Spleen (tissue), 7 donors: Measurements from ENCODE around the gene LARP4B.

Source experiments
- CTCF ChIP-seq, 11 experiments: fragments of 200-600 bp in 7 of 11; fragments of 450-650 bp in 4 of 11; sonication (generic) in 4 of 11; IDR thresholded peaks in 8 of 11; conservative IDR thresholded peaks in 3 of 11; 1 replicate in 7 of 11; 2 replicates in 4 of 11; pipeline versions ENCODE4 v1.4.0 to v1.8.0; 2016 to 2021; ENCODE audit warnings: antibody characterized with exemption in 11 of 11, inconsistent platforms in 4 of 11, mild to moderate bottlenecking in 1 of 11
- POLR2A ChIP-seq, 3 donors: fragments of 450-650 bp; IDR thresholded peaks; one replicate each; pipeline ENCODE4 v1.5.1; 2017; ENCODE audit warnings: antibody characterized with exemption in 3 of 3, mild to moderate bottlenecking in 1 of 3
- POLR2AphosphoS5 ChIP-seq, 3 donors: sonication (generic); formaldehyde crosslinking; IDR thresholded peaks; one replicate each; pipeline ENCODE4 v1.5.1; 2017; ENCODE audit warnings: antibody characterized with exemption in 3 of 3
- donor health status: DM: no; HTN: no; CAD: no; lungs with moderate emphysema.
- donor health status: DM: no; HTN: no; CAD: no.
- donor health status: DM: no; HTN: no; CAD: no.

- TF ChIP-seq CTCF (IDR thresholded peaks at IDR 0.05 in 8 of 11, conservative IDR thresholded peaks at IDR 0.05 in 3 of 11) (no peak), POLR2A (IDR thresholded peaks at IDR 0.05) (no peak), POLR2AphosphoS5 (IDR thresholded peaks at IDR 0.05) (no peak)
These were observed 7.5 kb downstream of the LARP4B start for GRCh38 chr10:923844-924523.
